ENCODE measurements around the gene SLC10A7. TPM values are rescaled to one million over a fixed set of nuclear protein-coding genes. Genes with fewer than 3 reads are reported as not detected.

The SLC10A7 gene
- total RNA-seq, 1 experiment from 2014 or later, result 3.9 TPM

DNA sequence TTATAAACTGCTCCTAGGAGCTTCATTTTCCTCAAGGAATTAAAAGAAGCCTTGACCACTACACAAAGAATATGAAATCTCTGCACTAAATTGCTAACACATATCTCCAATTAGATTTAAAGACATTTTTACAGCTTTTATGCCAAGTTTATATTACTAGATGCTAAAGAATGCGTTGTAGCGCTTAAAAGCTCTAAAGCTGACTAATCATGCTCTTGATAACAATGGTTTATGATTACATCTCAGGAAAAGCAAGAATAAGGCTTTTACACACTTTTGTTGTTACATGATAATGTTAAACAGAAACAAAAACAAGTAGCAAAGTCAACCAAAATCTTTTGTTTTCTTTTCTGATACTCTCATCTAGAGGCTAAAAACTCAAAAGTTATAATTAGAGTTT, 44.7 kb downstream of the SLC10A7 start:
- Histone ChIP-seq H4K91ac (ENCODE audit: insufficient read length, low read depth, low read length) (no peak overlapping the region), H2BK15ac (ENCODE audit: low read depth, low read length) (no peak overlapping the region), H3T11ph (ENCODE audit: low read length) (no peak overlapping the region), H2BK12ac (ENCODE audit: insufficient read length, low read depth, low read length) (no peak overlapping the region), H4K5ac (ENCODE audit: insufficient read length, low read depth, low read length) (no peak overlapping the region), H2AFZ (ENCODE audit: low read length) (no peak overlapping the region), H2AK5ac (ENCODE audit: insufficient read length, low read length) (no peak overlapping the region), H3K14ac (ENCODE audit: insufficient read depth, low read length) (no peak overlapping the region), H2BK5ac (ENCODE audit: insufficient read length, low read length) (no peak overlapping the region), H3K9ac (ENCODE audit: extremely low read depth, insufficient read length, low read length) (no peak overlapping the region), H3K79me1 (ENCODE audit: insufficient read depth, low read depth, low read length, poor library complexity, severe bottlenecking) (no peaks in the 10 kb centered on the region), H3K27ac (ENCODE audit: insufficient read length, low read depth, low read length) (no peak overlapping the region), H2BK120ac (ENCODE audit: low read depth, low read length, poor library complexity, severe bottlenecking) (no peak overlapping the region), H3K27me3 (ENCODE audit: insufficient read depth, low read length) (no peaks in the 10 kb centered on the region), H3K4me1 (ENCODE audit: insufficient read depth, low read length) (no peaks in the 10 kb centered on the region), H3K4me2 (ENCODE audit: insufficient read depth, insufficient read length, low read length) (no peak overlapping the region), H4K8ac (replicated peaks; ENCODE audit: insufficient read length, low read depth, low read length) (no peak overlapping the region), H3K56ac (ENCODE audit: insufficient read length, low read depth, low read length) (no peak overlapping the region), H3K9me3 (ENCODE audit: control insufficient read depth, low read depth, low read length) (no peaks in the 10 kb centered on the region), H3K18ac (ENCODE audit: insufficient read length, low read depth, low read length) (no peak overlapping the region), H3K79me2 (ENCODE audit: insufficient read depth, low read length) (no peaks in the 10 kb centered on the region), H3K4ac (ENCODE audit: low read depth, low read length) (no peak overlapping the region), H2BK20ac (ENCODE audit: low read depth, low read length, poor library complexity, severe bottlenecking) (no peak overlapping the region), H3K23me2 (ENCODE audit: insufficient read length, low read depth, low read length, poor library complexity, severe bottlenecking) (no peaks in the 10 kb centered on the region), H4K20me1 (ENCODE audit: control insufficient read depth, insufficient read depth, insufficient read length) (no peaks in the 10 kb centered on the region), H3K23ac (ENCODE audit: insufficient read length, low read depth, low read length) (no peak overlapping the region)
- H3K9me3 Mint-ChIP-seq, result peaks cover 4 to 5% of the 10 kb centered on the region in 2 experiments; a peak in 3 of 5 replicates
- no CpG with 5 or more reads among the region's 2 CpGs for WGBS (ENCODE audit: extremely low coverage, insufficient read length, low lambda C conversion rate)
- DNase-seq, result no peak
- no peak overlapping the region for H3K27ac Mint-ChIP-seq
- H3K36me3 Mint-ChIP-seq (ENCODE audit: insufficient read depth in 1 of 3, low read depth in 3 of 3), result peaks cover 0 to 5% (median 0%) of the 10 kb centered on the region in 3 experiments; a peak in 1 of 7 replicates
- H3K4me1 Mint-ChIP-seq, result peaks cover 9 to 10% of the 10 kb centered on the region in 2 experiments
- no peak overlapping the region for H3K4me3 Mint-ChIP-seq
- TF ChIP-seq CTCF (conservative IDR thresholded peaks at IDR 0.05), result no peak
- H3K27me3 Mint-ChIP-seq (ENCODE audit: low read depth), result no peaks in the 10 kb centered on the region
